Measurements from ENCODE around the gene CHN2.
"Not testable (repeated sequence)": the region's sequence is repeated elsewhere in the genome, so short reads cannot be mapped to it uniquely, and the experiment has no call there.

Gene CHN2

DNA sequence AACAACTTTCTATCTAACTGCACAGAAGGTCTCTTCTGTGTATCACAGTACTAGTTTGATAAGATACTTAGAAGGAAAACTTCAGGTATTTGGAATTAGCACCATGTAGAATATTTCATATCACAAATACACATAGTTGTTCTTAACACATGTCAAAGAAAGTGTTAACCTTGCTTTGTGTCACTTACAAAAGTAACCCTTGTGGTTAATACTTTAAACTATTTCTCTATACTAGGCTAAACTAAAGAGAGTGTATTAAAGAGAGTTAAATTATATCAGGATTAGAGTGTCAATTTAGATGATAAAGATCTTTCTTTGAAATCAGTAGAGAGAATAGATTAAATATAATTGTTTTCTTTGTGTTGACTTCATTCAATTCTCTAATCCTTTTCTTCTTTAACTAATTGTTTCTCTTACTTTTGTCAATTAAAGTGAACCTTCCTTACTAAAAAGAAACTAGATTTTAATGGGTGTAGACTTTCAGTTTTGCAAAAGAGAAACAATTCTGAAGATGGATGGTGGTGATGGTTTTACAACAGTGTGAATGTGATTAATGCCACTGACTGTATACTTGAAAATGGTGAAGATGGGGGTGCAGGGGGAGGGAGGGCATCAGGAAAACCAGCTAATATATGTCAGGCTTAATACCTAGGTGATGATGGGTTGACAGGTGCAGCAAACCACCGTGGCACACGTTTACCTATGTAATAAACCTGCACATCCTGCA is 67.8 kb downstream of the CHN2 start:
- no peak for DNase-seq

DNA sequence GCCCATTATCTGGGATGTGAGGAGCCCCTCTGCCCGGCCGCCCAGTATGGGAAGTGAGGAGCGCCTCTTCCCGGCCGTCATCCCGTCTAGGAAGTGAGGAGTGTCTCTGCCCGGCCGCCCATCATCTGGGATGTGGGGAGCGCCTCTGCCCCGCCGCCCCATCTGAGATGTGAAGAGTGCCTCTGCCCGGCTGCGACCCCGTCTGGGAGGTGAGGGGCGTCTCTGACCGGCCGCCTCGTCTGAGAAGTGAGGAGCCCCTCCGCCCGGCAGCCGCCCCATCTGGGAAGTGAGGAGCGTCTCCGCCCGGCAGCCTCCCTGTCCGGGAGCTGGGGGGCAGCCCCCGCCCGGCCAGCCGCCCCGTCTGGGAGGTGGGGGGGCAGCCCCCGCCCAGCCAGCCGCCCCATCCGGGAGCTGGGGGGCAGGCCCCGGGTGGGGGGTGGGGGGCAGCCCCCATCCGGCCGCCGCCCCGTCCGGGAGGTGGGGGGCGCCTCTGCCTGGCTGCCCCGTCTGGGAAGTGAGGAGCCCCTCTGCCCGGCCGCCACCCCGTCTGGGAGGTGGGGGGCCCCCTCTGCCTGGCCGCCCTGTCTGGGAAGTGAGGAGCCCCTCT is 69.1 kb downstream of the CHN2 start:
- not testable (repeated sequence) for DNase-seq

DNA sequence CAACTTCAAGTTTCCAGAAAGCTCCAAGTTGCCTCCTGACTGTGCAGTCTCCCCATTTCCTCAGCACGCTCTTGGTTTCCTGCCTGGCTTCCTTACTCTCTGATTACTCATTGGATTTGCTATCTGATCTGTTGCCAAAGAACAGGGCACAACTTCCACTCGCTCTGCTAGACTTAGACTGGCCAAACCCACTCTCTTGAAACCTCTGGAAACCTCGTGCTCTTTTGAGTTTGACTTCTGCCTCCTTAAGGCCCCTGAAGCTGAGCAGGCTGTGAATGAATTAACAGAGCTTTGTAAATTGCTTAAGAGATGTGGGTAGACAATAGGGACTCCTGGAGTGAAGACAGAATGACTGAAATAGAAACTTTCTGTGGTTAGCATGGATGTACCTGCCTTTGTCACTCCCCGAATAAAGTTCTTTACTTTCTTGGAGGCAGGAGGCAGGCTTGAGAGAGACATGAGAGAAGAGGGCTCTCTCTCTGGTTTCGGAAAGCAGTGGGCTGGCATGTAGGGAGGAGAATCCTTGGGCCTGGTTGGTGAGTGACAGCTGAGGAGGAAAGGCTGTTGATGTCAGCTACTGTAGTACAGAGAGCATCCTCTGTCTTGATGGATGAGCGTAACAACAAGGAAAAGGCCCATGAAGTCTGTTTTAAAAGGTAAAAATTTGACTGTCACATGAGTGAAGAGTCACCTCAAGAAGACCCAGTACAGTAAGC is 70.8 kb downstream of the CHN2 start:
- no peak for DNase-seq

DNA sequence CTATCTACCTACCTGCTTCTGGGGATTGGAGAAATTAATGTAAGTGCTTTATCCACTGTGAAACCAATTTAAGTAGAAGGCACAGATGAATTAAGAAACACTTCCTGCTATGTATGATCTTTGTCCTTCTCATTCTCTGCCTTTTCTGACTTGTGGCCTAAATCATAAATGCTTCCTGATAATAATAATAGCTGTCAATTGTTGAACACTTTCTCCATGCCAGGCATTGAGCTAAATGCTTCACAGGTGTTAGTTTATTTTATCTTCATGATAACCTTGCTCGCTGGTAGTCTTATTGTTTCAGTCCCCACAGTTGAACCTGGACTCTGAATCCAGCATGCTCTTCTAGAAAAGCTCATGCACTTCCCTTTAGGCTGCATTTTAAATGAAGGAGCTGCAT is 75.4 kb downstream of the CHN2 start:
- DNase-seq, result no peak

GRCh38 chr7:29270594-29271318 is 76.2 kb downstream of the CHN2 start:
- DNase-seq, result no peak

DNA sequence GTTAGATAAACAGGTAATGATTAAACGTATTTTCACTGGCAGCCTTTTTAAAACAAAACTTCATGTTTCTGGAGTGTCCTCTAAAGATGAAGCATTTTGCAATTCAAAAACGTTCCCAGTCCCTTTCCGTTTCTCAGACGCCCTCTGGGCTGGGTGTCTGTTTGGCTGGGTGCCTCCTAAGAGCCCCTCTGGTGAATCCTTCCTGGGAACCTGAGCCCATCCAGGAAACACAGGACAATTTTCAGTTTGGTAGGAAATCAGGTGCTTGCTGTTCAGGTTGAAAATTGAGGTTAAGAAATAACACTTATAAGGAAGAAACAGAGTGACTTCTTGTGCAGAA is 76.7 kb downstream of the CHN2 start:
- no peak for DNase-seq

DNA sequence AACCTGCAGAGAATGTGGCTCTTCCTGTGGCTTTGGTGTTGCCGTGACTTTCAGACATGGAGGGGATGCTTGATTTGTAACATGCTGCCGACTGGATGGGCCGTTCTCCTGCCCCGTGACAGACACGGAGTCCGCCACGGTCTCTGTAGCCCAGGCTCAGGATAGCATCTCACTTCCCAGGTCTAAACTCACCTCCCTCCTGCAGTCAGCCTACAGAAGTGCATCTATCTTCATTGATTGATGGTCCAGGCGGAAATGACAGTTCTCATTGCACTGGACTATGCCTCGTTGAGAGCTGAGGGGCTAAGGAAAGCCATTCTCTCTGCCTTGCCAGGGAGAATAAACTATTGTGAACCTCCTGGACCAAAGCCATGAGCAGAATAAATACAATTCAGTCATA is 77.5 kb downstream of the CHN2 start:
- no peak for DNase-seq

GRCh38 chr7:29274146-29275017 is 79.8 kb downstream of the CHN2 start:
- no peak for DNase-seq

DNA sequence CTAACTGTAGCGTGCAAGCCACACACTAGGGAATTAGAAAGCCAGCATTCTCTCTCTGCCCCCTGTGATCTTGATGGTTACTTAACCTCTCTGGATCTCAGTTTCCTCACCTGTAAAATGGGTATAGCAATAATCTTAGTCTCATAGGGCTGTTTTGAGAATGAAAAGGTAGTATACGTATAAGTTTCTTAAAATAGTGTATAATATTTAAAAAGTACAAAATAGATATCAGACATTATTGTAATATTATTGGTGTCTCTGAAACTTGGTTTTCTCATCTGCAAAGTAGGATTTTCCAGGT is 80.4 kb downstream of the CHN2 start:
- DNase-seq, result no peak

DNA sequence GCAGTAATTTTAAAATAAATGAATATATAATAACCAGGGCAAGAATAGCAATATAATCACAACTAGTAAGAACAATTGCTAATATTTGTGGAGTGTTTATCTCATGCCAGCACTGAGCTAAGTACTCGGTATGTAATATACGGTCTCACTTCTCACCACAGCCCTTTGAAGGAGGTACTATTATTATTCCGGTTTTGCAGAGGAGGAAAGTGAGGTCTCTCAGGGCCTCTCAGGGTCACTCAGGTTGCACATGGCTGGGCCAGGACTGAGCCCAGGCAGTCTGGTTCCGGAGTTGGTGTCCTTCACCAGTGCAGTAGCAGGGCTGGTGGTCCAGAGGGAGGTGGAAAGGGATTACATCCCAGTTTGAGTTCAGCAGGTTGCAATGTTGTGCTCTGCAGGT is 80.9 kb downstream of the CHN2 start:
- DNase-seq, result no peak

DNA sequence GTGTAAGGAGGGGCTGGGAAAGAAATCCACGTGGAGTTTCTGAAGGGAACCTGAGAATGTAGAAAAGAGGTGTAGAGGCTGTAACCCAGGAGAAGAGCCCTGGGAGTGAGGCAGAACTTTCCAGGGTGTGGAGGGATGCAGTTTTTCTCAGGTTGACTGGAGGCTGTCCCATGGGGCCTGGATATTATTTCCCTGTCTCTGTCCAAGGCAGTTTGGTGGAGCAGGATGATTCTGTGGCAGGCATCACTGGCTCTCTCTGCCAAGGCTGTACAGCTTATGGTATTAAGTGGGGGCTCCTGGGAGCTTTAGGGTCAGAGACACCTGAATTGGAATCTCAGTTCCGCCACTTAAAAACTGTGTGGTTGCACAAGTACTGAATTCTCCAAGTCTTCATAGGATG is 81.6 kb downstream of the CHN2 start:
- no peak for DNase-seq

- no peak for DNase-seq
These were observed 82.2 kb downstream of the CHN2 start for GRCh38 chr7:29276806-29277205.

DNA sequence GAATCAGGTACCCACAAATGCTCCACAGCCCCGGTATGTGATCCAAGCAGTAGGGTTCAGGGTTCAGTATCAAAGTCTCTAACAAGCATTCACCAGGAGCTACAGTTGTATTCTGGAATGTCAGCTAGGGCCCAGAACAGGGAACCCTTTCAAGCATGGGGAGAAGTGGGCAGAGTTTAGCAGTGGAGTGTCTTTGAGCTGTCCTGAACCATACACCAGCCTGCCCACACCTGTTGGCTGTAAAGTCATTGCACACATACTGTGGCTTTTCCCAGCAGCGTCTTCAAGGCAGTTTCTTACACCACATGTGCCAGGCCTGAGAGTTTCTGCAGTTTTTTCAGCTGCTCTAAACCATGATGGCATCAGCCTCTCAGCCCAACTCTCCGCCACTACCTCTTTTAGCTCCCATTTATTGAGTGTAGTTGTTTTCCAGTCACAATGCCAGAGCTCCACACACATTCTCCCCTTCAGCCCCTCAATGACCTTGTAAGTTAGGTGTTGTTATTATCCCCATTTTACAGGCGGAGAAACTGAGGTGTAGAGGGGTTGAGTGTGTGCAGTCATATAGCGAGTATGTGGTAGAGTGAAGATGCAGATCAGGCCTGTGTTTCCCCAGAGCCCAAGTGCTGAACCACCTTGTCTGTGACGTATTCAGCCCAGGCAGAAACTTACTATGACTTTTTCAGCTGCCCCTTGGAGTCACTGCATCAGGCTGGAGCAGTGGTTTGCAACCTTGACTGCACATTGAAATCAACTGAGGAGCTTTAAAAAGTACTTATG is 83.1 kb downstream of the CHN2 start:
- DNase-seq, result peak; percentile 7

DNA sequence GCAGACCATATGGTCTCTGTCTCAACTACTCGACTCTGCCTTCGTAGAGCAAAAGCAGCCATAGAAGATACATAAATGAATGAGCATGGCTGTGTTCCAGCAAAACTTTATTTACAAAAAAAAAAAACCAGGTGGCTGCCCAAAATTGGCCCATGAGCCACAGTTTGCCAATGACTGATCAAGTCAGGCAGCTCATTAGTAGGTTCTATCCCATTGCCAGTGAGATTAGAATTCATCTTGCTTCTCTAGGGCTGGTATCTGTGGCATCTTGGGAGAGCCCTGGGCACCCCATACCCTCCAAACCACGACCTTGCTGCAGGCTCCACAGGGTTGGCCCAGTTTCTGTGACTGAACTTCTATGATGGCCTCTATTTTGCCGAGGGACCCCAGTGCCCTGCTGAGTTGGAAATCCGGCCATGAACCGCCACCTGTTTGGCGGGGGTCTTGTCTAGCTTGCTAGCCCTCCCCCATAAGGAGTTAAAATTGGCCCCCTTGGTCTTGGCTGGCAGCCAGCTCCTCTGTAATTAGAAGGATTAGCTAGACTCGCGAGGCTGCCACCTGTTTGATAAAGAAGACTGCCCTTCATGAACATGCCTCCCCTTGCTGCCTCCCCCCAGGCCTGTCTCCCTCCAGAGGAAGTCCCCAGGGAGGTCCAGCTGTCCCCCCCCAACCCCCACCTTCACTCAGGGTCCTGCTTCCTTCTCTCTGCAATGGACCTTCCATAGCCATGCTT is 83.9 kb downstream of the CHN2 start:
- no peak for DNase-seq

DNA sequence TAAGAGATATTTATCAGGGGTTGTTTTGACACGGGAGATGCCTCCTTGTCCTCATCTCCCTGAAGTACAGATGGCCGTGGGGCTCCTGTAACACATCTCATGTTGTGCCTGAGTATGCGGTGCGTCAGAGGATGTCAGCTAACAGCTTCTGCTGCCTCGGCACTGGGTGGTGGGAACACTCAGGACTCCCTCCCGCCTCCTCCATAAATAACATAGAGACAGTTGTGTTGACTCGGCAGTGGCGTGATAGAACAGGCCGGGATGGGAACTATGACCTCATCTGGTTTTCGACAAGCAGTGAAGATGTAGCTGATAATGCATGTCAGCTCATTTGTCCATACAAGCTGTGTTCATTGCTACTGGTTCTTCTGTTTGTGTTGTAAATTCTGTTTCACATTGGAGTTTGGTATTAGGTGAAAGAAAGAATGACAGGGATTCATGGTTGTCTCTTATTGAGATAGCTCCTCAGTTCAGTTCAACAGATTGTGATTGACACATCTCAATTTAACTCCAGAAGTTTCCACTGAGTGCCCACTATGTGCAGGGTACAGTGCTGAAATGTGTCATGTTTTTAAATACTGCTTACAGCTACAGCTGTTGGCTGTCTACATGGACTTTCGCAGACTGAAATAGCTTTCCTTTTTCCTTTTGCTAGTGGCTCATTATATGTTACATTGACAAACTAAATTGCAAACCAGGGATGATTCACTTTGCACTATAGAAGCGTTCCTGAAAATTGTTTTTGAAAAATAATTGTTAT is 87.4 kb downstream of the CHN2 start:
- DNase-seq, result no peak

GRCh38 chr7:29282819-29283414 is 88.3 kb downstream of the CHN2 start:
- no peak for DNase-seq

GRCh38 chr7:29284696-29285443 is 90.3 kb downstream of the CHN2 start:
- no peak for DNase-seq

DNA sequence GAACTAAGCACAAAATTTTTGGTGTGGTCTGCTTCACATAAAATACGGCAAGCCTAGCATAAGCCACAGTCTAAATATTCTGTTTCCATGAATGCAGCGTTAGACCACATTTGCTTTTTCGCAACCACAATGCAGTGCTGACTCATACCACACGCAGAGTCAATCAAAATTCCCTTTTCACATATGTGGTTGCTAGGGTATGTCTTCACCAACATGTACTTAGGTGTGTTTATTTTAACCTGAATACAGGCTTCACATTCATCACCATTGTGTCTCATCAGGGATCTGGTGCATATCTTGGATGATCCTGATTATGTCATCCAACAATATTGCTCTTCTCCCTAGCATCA is 90.8 kb downstream of the CHN2 start:
- DNase-seq, result peak; percentile 53

DNA sequence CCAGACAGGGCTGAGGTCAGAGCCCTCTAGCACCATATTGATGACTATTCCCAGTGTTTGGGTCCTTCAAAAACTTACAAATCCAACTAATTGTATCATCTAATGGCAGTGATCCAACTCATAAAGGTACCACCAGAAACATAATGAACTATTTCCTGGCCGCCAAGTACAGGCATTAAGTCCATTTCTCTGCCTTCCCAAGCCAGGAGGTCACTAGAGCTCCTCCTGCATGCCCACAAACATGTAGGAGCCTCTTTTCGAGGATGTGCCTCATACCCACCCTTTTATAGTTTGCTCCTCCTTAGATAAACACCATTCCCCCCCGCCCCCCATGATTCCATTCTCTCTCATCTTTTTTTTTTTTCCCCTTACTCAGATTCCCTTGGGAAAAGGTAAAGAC is 91.3 kb downstream of the CHN2 start:
- DNase-seq, result no peak

- DNase-seq, result no peak
These were observed 92.8 kb downstream of the CHN2 start for GRCh38 chr7:29287366-29287765.
